Body of pancreas (tissue), 4 donors: ENCODE results near the gene ABTB1.

Experiments used
- CTCF ChIP-seq, 7 experiments: fragments of 450-650 bp in 4 of 7; fragments of 200-600 bp in 3 of 7; sonication (generic) in 3 of 7; IDR thresholded peaks; one replicate each; pipeline ENCODE4 v1.5.1; 2016 to 2019; ENCODE audit warnings: antibody characterized with exemption in 7 of 7
- POLR2A ChIP-seq, 3 donors: fragments of 450-650 bp; IDR thresholded peaks; one replicate each; pipeline ENCODE4 v1.6.1; 2016; ENCODE audit warnings: antibody characterized with exemption in 3 of 3, mild to moderate bottlenecking in 2 of 3

- TF ChIP-seq CTCF (IDR thresholded peaks at IDR 0.05) (no peak), POLR2A (IDR thresholded peaks at IDR 0.05) (no peak)
Measured at GRCh38 chr3:127706312-127706711, 33.6 kb downstream of the ABTB1 start.
